SW480 (cell line): ENCODE data around the gene MECP2.
"Not testable (repeated sequence)": the region's sequence is repeated elsewhere in the genome, so short reads cannot be mapped to it uniquely, and the experiment has no call there.

ENCODE experiments used
- DNase-seq: peaks from one replicate; pipeline ENCODE4 v3.0.0-alpha.2; 2016; ENCODE audit warnings: low spot score

MECP2 gene

DNA sequence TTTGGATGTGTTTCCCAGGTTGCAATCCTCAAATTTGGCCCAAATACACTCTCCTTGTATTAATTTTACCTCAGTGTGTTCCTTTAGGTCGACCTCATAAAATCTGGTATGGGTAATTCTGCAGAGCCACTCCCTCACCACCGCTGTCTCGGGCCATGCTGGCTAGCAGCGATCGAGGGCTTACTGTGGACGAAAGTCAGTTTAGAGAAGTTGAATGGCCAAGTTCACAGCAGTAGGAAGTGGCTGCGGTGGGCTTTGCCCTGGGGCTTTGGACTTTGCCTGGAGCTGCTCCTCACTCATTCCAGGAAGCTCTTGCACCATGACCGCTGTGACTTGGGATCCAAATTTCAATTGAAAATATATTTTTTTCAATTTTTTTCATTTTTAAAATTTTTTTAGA is 105.3 kb downstream of the MECP2 start:
- no peak for DNase-seq

- no peak for DNase-seq
These were observed 106.4 kb downstream of the MECP2 start for GRCh38 chrX:153991013-153991580.

DNA sequence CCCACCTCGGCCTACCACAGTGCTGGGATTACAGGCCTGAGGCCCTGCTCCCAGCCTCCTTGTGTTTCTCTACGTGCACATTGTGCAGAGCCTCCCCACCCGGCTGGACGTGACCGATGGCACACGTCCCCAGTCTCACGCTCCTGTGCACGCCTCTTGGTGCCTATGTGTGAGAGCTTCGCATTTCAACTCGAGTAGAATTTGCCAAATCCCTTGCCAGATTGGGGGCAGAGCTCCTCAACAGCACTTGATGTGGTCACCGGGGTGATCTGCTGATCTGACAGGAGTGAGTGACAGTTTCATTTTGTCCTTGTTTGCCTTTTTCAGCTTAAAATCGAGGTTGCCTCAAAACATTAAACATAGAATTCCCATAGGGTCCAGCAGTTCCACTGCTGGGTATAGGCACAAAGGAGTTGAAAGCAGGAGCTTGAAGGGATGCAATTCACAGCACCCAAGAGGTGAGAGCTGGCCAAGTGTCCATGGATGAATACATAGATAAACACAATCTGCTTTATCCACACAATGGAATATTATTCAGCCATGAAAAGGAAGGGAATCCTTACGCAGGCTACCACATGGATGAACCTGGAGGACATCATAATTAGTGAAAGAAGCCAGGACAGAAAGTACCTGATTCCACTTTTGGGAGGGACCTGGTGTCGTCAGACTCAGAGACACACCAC is 107.4 kb downstream of the MECP2 start:
- DNase-seq, result no peak

DNA sequence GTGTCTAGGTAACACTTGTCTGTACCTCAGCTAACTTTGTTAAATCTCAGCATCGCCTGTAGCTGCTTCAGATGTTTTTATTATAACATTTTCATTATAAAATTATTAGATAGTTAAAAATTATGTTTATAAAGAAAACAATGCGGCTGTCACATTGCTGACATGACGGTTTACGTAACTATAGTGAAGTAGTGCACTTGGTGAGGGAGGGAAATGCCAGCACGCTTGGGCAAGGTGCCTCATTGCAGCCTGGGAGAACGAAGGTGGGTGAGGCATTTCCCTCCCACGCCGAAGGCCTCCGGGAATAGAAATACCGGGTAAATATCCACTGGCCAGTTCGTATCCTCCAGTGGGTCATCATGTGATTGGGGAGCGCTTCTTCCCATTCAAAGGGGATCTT is 109.0 kb downstream of the MECP2 start:
- no peak for DNase-seq

DNA sequence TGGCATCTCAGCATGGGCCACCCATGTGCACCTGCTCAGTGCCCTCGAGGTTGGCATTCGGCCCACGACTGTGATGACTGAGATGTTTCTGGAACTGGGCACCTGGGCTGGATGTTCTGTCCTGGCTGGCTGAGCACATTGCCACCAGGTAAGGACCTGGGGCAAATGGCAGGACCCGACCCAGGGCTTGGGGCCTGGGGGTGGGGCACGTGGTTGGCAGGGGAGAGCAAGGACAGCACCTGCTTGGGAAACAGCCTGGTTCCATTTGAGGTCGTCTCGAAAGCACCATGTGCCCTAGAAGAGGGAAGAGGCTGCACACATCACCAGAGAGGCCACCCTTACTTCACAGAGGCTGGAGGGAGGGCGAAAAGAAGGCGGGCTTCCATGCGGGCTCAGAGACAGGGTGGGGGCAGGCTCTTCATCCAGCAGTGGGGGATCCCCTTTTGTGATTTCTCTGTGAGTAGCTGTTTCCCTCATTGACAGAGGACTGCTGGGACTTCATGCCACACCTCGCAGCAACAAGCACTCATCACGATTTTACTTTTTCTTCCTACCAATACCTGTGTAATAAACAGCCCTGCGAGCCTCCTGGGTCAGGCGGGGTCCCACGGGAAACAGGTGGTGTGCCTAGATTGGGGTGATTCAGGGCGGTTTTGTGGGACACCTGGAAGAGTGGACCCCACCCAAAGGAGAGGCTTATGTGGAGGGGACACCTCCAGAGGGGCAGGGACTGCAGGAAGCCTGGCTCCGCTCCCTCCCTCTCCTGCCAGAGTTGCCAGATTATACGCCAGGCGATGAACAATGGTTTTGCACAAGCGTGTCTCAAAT is 113.0 kb downstream of the MECP2 start:
- DNase-seq, result no peak

DNA sequence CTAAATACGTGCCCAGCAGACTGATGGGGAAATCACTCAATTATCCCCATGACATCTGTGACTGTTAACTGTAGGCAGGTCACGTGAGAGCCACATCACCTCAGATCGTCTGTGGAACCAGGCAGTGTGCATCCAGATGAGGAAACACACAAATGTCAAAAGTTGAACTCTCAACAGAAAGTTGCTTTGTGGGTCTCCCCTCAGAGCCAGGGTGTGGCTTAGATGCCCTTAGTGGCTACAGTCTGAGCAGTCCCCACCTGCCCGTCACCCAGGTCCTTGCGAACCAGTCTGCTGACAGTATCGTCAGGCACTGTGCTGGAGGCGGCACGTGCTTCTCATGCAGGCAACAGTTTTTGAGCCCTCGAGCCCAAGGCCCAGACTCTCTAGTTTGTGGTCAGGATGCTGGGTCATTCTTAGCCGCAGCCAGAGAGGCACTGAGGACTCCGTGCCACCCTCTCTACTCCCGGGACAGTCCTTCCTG is 114.2 kb downstream of the MECP2 start:
- no peak for DNase-seq

- DNase-seq, result no peak
These were observed 115.6 kb downstream of the MECP2 start for GRCh38 chrX:153981771-153982533.

DNA sequence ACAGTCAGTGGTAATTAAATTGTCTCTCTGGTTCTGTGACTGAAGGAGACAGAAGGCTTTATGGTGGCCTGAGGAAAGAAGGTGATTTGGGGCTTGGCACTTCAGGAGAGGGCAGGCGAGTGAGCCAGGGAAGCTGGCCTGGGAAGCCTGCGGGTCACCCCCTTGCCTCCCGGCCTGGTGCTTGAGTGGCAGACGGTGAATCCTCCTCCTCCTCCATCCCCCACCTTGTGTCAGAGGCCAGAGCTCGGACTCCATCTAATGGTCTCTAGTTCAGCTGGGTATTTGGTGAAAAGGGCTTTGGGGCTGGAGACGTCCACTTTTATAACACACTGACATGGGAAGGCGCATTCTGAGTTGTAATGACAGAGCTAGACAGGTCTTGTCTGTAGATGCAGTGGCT is 116.3 kb downstream of the MECP2 start:
- no peak for DNase-seq

- not testable (repeated sequence) for DNase-seq
These were observed 117.1 kb downstream of the MECP2 start for GRCh38 chrX:153980394-153980793.

DNA sequence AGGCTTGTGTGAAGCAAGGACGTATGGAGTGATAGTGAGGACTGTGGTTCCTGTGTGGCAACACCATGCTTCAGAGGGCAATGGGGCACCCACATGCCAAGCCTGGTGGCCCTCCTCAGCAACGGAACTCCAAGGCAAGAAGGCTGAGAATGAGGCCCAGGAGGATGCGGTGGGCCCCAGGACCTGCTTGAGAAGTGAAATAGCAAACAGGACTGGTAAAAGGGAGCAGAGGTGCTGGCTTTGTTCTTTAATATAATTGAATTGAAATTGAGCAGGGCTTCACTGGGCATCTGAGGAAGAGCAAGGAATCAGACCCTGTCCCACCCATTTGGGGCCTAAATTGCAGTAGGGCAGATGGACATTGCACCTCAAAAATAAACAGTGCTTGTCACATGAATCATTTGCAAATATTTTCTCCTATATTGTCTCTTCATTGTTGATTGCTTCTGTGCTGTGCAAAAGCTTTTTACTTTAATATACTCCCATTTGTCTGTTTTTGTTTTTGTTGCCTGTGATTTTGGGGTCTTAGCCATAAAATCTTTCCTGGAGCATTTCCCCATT is 122.7 kb downstream of the MECP2 start:
- no peak for DNase-seq

- DNase-seq, result no peak
These were observed 123.4 kb downstream of the MECP2 start for GRCh38 chrX:153974003-153974725.

- DNase-seq, result no peak
These were observed 124.2 kb downstream of the MECP2 start for GRCh38 chrX:153973127-153974002.

DNA sequence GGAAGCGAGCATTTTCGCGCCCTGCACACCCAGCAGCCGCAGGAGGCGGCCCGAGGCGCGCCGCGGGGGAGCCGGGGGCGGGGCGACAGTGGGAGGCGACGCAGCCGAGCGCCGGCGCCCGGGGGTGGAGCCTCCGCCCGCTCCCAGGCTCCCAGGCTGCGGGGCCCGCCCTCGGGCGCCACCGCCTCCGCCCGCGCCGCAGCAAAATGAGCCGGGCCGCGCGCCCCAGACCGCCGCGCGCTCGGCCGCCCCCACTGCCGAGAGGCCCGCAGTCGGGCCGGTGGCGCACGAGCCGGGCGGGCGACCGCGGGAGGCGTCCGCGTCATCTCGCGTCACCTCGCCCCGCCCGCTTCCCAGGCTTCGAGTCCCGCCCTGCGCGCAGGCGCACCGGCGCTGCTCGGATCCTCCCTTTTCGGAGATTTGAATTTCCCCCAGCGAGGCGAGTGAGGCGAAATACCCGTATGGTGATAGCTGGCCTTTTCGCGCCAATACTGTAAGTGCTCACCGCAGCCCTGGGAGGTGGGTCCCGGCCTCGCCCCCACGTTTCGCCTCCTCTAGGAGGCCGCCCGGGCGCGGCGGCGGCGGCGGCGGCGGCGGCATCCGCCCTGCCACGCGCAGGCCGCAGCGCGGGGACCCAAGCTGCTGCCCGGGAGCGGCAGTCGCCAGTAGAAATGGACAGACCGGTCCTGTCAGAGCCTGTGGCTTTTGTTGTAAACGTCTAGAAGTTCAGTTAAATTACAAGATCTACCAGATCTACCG is 125.0 kb downstream of the MECP2 start, which contains the start of gene TMEM187:
TMEM187 (plus strand) TSS at position 387 of the 759 bp plus-strand sequence. CDS start 9,309 bp downstream, outside the sequence.
- DNase-seq, result peak; percentile 90
